UCSD-AML1 (cell line): ENCODE measurements around the gene C17orf67.
"Not testable (repeated sequence)": the region's sequence is repeated elsewhere in the genome, so short reads cannot be mapped to it uniquely, and the experiment has no call there.

Source experiments
- DNase-seq: peaks from one replicate; lab custom pipeline; 2025; ENCODE audit not compliant: unreplicated experiment; lab: John Stamatoyannopoulos, UW

C17orf67 gene

GRCh38 chr17:56777859-56778258 lies 55.9 kb downstream of the C17orf67 start:
- DNase-seq, result peak; percentile 58

GRCh38 chr17:56774650-56775049 lies 59.1 kb downstream of the C17orf67 start:
- no peak for DNase-seq

- DNase-seq, result no peak
These were observed 60.6 kb downstream of the C17orf67 start for GRCh38 chr17:56773124-56773523.

GRCh38 chr17:56772442-56772841 lies 61.3 kb downstream of the C17orf67 start:
- DNase-seq, result no peak

GRCh38 chr17:56771975-56772374 lies 61.7 kb downstream of the C17orf67 start:
- DNase-seq, result no peak

GRCh38 chr17:56771563-56771962 lies 62.2 kb downstream of the C17orf67 start:
- no peak for DNase-seq

- DNase-seq, result no peak
These were observed 63.3 kb downstream of the C17orf67 start for GRCh38 chr17:56770427-56770826.

- DNase-seq, result no peak
These were observed 68.3 kb downstream of the C17orf67 start for GRCh38 chr17:56765449-56765848.

GRCh38 chr17:56762988-56763387 lies 70.7 kb downstream of the C17orf67 start:
- DNase-seq, result no peak

- no peak for DNase-seq
These were observed 71.6 kb downstream of the C17orf67 start for GRCh38 chr17:56762144-56762543.

- no peak for DNase-seq
These were observed 72.3 kb downstream of the C17orf67 start for GRCh38 chr17:56761387-56761786.

- DNase-seq, result not testable (repeated sequence)
These were observed 76.1 kb downstream of the C17orf67 start for GRCh38 chr17:56757611-56758010.

GRCh38 chr17:56756536-56756935 lies 77.2 kb downstream of the C17orf67 start:
- no peak for DNase-seq

- DNase-seq, result no peak
These were observed 78.4 kb downstream of the C17orf67 start for GRCh38 chr17:56755310-56755709.

- DNase-seq, result peak; percentile 47
These were observed 79.1 kb downstream of the C17orf67 start for GRCh38 chr17:56754523-56755208.

GRCh38 chr17:56752263-56752836 lies 81.4 kb downstream of the C17orf67 start:
- no peak for DNase-seq

GRCh38 chr17:56751145-56751738 lies 82.5 kb downstream of the C17orf67 start:
- DNase-seq, result peak; percentile 35

GRCh38 chr17:56744721-56745120 lies 89.0 kb downstream of the C17orf67 start:
- DNase-seq, result no peak

GRCh38 chr17:56742601-56743000 lies 91.1 kb downstream of the C17orf67 start:
- no peak for DNase-seq
